H9 (cell line): ENCODE data around the gene PHTF2. TPM values are rescaled to one million over a fixed set of nuclear protein-coding genes. Genes with fewer than 3 reads are reported as not detected.

Experiments
- DNase-seq: peaks from one replicate; pipeline ENCODE4 v3.0.0-alpha.2; 2017
- H2AFZ ChIP-seq: one replicate; pipeline ENCODE4 v1.6.1; 2013; ENCODE audit warnings: mild to moderate bottlenecking, low read length, control low read depth, moderate library complexity
- H2AK5ac ChIP-seq: 2 replicates; pipeline ENCODE4 v1.6.1; 2013; ENCODE audit warnings: low read length, control low read depth, mixed read lengths; ENCODE audit not compliant: insufficient read length
- H2BK120ac ChIP-seq: one replicate; pipeline ENCODE4 v1.6.1; 2013; ENCODE audit warnings: low read depth, mild to moderate bottlenecking, low read length, control low read depth, inconsistent platforms; ENCODE audit not compliant: poor library complexity, severe bottlenecking
- H2BK12ac ChIP-seq: 2 replicates; pipeline ENCODE4 v1.6.1; 2013; ENCODE audit warnings: low read length, control low read depth, mixed read lengths, low read depth; ENCODE audit not compliant: insufficient read length
- H2BK15ac ChIP-seq: 2 replicates; pipeline ENCODE4 v1.6.1; 2013; ENCODE audit warnings: low read depth, low read length, control low read depth
- H2BK20ac ChIP-seq: one replicate; pipeline ENCODE4 v1.6.1; 2013; ENCODE audit warnings: low read depth, mild to moderate bottlenecking, low read length, control low read depth, inconsistent platforms; ENCODE audit not compliant: poor library complexity, severe bottlenecking
- H2BK5ac ChIP-seq: 2 replicates; pipeline ENCODE4 v1.6.1; 2013; ENCODE audit warnings: low read length, control low read depth, mixed read lengths; ENCODE audit not compliant: insufficient read length
- H3K14ac ChIP-seq: 2 replicates; pipeline ENCODE4 v1.6.1; 2013; ENCODE audit warnings: low read length, control low read depth; ENCODE audit not compliant: insufficient read depth
- H3K18ac ChIP-seq: 2 replicates; pipeline ENCODE4 v1.6.1; 2013; ENCODE audit warnings: low read depth, mild to moderate bottlenecking, mixed read lengths, low read length, control low read depth; ENCODE audit not compliant: insufficient read length
- H3K23ac ChIP-seq: 2 replicates; pipeline ENCODE4 v1.6.1; 2013; ENCODE audit warnings: low read length, control low read depth, mixed read lengths, low read depth; ENCODE audit not compliant: insufficient read length
- H3K23me2 ChIP-seq: 2 replicates; pipeline ENCODE4 v1.6.1; 2013; ENCODE audit warnings: low read depth, mild to moderate bottlenecking, mixed read lengths, low read length, control low read depth; ENCODE audit not compliant: insufficient read length, poor library complexity, severe bottlenecking
- H3K27ac ChIP-seq: 2 replicates; pipeline ENCODE4 v1.5.1; 2013; ENCODE audit warnings: low read length, control low read depth, mixed read lengths, low read depth; ENCODE audit not compliant: insufficient read length
- H3K27me3 ChIP-seq: 2 replicates; pipeline ENCODE4 v1.6.1; 2013; ENCODE audit warnings: low read length, control low read depth, inconsistent platforms; ENCODE audit not compliant: insufficient read depth
- H3K4ac ChIP-seq: 2 replicates; pipeline ENCODE4 v1.6.1; 2013; ENCODE audit warnings: low read depth, mild to moderate bottlenecking, control low read depth, inconsistent platforms, low read length, moderate library complexity
- H3K4me1 ChIP-seq: 2 replicates; pipeline ENCODE4 v1.6.1; 2013; ENCODE audit warnings: low read length, control low read depth, inconsistent platforms; ENCODE audit not compliant: insufficient read depth
- H3K4me2 ChIP-seq: 2 replicates; pipeline ENCODE4 v1.6.1; 2013; ENCODE audit warnings: low read length, control low read depth, mixed read lengths; ENCODE audit not compliant: insufficient read length, insufficient read depth
- H3K56ac ChIP-seq: 2 replicates; pipeline ENCODE4 v1.6.1; 2013; ENCODE audit warnings: low read depth, mild to moderate bottlenecking, mixed read lengths, low read length, control low read depth; ENCODE audit not compliant: insufficient read length
- H3K79me1 ChIP-seq: 2 replicates; pipeline ENCODE4 v1.6.1; 2013; ENCODE audit warnings: low read depth, mild to moderate bottlenecking, moderate library complexity, low read length, control low read depth, inconsistent platforms; ENCODE audit not compliant: insufficient read depth, poor library complexity, severe bottlenecking
- H3K79me2 ChIP-seq: 2 replicates; pipeline ENCODE4 v1.6.1; 2013; ENCODE audit warnings: low read length, control low read depth, inconsistent platforms; ENCODE audit not compliant: insufficient read depth
- H3K9ac ChIP-seq: 2 replicates; pipeline ENCODE4 v1.6.1; 2013; ENCODE audit warnings: low read length, control low read depth, mixed read lengths; ENCODE audit not compliant: insufficient read length; ENCODE audit errors: extremely low read depth
- H3K9me3 ChIP-seq: one replicate; pipeline ENCODE4 v1.6.1; 2013; ENCODE audit warnings: low read depth, low read length, inconsistent platforms; ENCODE audit not compliant: control insufficient read depth
- H3T11ph ChIP-seq: one replicate; pipeline ENCODE4 v1.6.1; 2013; ENCODE audit warnings: mild to moderate bottlenecking, low read length, control low read depth, inconsistent platforms
- H4K20me1 ChIP-seq: one replicate; pipeline ENCODE4 v1.6.1; 2013; ENCODE audit not compliant: control insufficient read depth, insufficient read length, insufficient read depth
- H4K5ac ChIP-seq: 2 replicates; pipeline ENCODE4 v1.6.1; 2013; ENCODE audit warnings: low read depth, mild to moderate bottlenecking, mixed read lengths, low read length, control low read depth; ENCODE audit not compliant: insufficient read length
- H4K8ac ChIP-seq: replicated peaks from 2 replicates; pipeline ENCODE4 v1.6.1; 2013; ENCODE audit warnings: low read length, control low read depth, mixed read lengths, low read depth; ENCODE audit not compliant: insufficient read length
- H4K91ac ChIP-seq: 2 replicates; pipeline ENCODE4 v1.6.1; 2013; ENCODE audit warnings: low read depth, mild to moderate bottlenecking, moderate library complexity, mixed read lengths, low read length, control low read depth; ENCODE audit not compliant: insufficient read length
- H3K27ac Mint-ChIP-seq, 3 experiments: 2 replicates in 2 of 3; 3 replicates in 1 of 3; pipeline ENCODE4 v1.8.0; 2020 to 2021; ENCODE audit warnings: mixed read lengths in 3 of 3, mild to moderate bottlenecking in 1 of 3, moderate library complexity in 1 of 3
- H3K27me3 Mint-ChIP-seq: 2 replicates; pipeline ENCODE4 v1.8.0; 2021; ENCODE audit warnings: low read depth, mild to moderate bottlenecking, moderate library complexity, mixed read lengths
- H3K36me3 Mint-ChIP-seq, 3 experiments: 2 replicates in 2 of 3; 3 replicates in 1 of 3; pipeline ENCODE4 v1.8.0; 2020 to 2021; ENCODE audit warnings: low read depth in 3 of 3, mixed read lengths in 3 of 3; ENCODE audit not compliant: insufficient read depth in 1 of 3
- H3K4me1 Mint-ChIP-seq, 2 experiments: 2 replicates each; pipeline ENCODE4 v1.8.0; 2020; ENCODE audit warnings: mixed read lengths in 2 of 2
- H3K4me3 Mint-ChIP-seq, 2 experiments: 2 replicates in 1 of 2; 3 replicates in 1 of 2; pipeline ENCODE4 v1.8.0; 2020 to 2021; ENCODE audit warnings: mild to moderate bottlenecking in 2 of 2, mixed read lengths in 2 of 2, moderate library complexity in 1 of 2
- H3K9me3 Mint-ChIP-seq, 2 experiments: 2 replicates in 1 of 2; 3 replicates in 1 of 2; pipeline ENCODE4 v1.8.0; 2020; ENCODE audit warnings: mild to moderate bottlenecking in 2 of 2, mixed read lengths in 2 of 2, moderate library complexity in 1 of 2
- WGBS: extraction: QIAGEN DNeasy Blood & Tissue Kit; methylation state at CpG from one replicate; pipeline ENCODE4 v1.1.7; 2013; ENCODE audit warnings: missing lambda C conversion rate, low lambda C conversion rate, mixed read lengths; ENCODE audit not compliant: insufficient read length; ENCODE audit errors: extremely low coverage; 5-methylcytosine and 5-hydroxymethylcytosine counted together
- total RNA-seq: library from RNA; stranded (reverse); gene quantifications from 2 replicates; pipeline ENCODE4 v1.2.1, GENCODE V29; 2021
- TF ChIP-seq, protein P1 (sequence below): fragments of 200-600 bp; sonication (generic); conservative IDR thresholded peaks from 3 replicates; pipeline ENCODE4 v1.8.0; 2021; ENCODE audit warnings: antibody characterized with exemption, mild to moderate bottlenecking

Gene PHTF2
- total RNA-seq, 1 experiment from 2014 or later = 16.2 TPM

DNA sequence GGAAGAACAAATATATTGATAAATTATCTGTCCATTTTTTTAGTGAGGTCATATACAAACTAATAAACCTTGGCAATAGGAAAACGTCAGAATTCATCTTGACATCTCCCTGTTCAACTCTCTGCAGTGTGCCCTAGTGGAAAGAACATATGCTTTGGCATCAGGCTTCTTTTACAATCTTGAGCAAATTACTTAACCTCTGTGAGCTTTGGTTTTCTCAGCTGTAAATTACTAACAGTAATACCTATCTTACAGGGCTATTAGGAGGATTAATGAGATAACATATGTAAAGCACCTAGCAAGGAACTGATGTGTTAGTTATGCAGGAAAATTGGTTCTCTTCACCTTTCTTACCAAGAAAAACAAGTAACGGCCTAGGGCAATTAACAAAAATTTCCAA lies 161.8 kb downstream of the PHTF2 start:
- no peaks in the 10 kb centered on the region for H3K23me2 ChIP-seq
- H3K56ac ChIP-seq = no peak overlapping the region
- H3K4me1 ChIP-seq = no peaks in the 10 kb centered on the region
- H3K14ac ChIP-seq = no peak overlapping the region
- H3T11ph ChIP-seq = no peak overlapping the region
- no peak overlapping the region for H3K9ac ChIP-seq
- WGBS = no CpG with 5 or more reads among the region's 2 CpGs
- H3K27ac ChIP-seq = no peak overlapping the region
- no peak overlapping the region for H3K18ac ChIP-seq
- TF ChIP-seq, protein P1, sequence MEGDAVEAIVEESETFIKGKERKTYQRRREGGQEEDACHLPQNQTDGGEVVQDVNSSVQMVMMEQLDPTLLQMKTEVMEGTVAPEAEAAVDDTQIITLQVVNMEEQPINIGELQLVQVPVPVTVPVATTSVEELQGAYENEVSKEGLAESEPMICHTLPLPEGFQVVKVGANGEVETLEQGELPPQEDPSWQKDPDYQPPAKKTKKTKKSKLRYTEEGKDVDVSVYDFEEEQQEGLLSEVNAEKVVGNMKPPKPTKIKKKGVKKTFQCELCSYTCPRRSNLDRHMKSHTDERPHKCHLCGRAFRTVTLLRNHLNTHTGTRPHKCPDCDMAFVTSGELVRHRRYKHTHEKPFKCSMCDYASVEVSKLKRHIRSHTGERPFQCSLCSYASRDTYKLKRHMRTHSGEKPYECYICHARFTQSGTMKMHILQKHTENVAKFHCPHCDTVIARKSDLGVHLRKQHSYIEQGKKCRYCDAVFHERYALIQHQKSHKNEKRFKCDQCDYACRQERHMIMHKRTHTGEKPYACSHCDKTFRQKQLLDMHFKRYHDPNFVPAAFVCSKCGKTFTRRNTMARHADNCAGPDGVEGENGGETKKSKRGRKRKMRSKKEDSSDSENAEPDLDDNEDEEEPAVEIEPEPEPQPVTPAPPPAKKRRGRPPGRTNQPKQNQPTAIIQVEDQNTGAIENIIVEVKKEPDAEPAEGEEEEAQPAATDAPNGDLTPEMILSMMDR = no peak
- no peaks in the 10 kb centered on the region for H3K79me1 ChIP-seq
- H2AFZ ChIP-seq = no peak overlapping the region
- no peaks in the 10 kb centered on the region for H3K4me1 Mint-ChIP-seq
- H3K27ac Mint-ChIP-seq = no peak overlapping the region
- H3K79me2 ChIP-seq = no peaks in the 10 kb centered on the region
- no peak overlapping the region for H3K4ac ChIP-seq
- H3K23ac ChIP-seq = no peak overlapping the region
- no peak overlapping the region for H2BK120ac ChIP-seq
- H4K20me1 ChIP-seq = no peaks in the 10 kb centered on the region
- no peak overlapping the region for H3K4me3 Mint-ChIP-seq
- no peak overlapping the region for H2AK5ac ChIP-seq
- no peaks in the 10 kb centered on the region for H3K27me3 Mint-ChIP-seq
- H3K9me3 ChIP-seq = no peaks in the 10 kb centered on the region
- H2BK12ac ChIP-seq = no peak overlapping the region
- H4K91ac ChIP-seq = no peak overlapping the region
- no peak overlapping the region for H2BK5ac ChIP-seq
- DNase-seq = no peak
- no peaks in the 10 kb centered on the region; a peak in 1 of 7 replicates for H3K36me3 Mint-ChIP-seq
- H4K8ac ChIP-seq = no peak overlapping the region
- H3K4me2 ChIP-seq = no peak overlapping the region
- no peaks in the 10 kb centered on the region for H3K9me3 Mint-ChIP-seq
- no peaks in the 10 kb centered on the region for H3K27me3 ChIP-seq
- no peak overlapping the region for H2BK20ac ChIP-seq
- H4K5ac ChIP-seq = no peak overlapping the region
- no peak overlapping the region for H2BK15ac ChIP-seq
